SK-N-SH (cell line): ENCODE results near the gene GRIK1.

ENCODE experiments used
- EP300 ChIP-seq, 2 experiments: IDR thresholded peaks; 2 replicates each; pipeline versions ENCODE4 v1.4.0 to v1.6.1; 2012; ENCODE audit warnings: borderline replicate concordance in 1 of 2, low read depth in 1 of 2, low read length in 1 of 2
- JUND ChIP-seq: IDR thresholded peaks from 2 replicates; pipeline ENCODE4 v1.4.0; 2012
- MEF2A ChIP-seq: IDR thresholded peaks from 2 replicates; pipeline ENCODE4 v1.4.0; 2012; ENCODE audit warnings: low read depth, borderline replicate concordance
- NFIC ChIP-seq: IDR thresholded peaks from 2 replicates; pipeline ENCODE4 v1.4.0; 2012; ENCODE audit warnings: borderline replicate concordance
- NRF1 ChIP-seq: IDR thresholded peaks from 2 replicates; pipeline ENCODE4 v1.6.1; 2012; ENCODE audit warnings: low read depth, mild to moderate bottlenecking, low read length
- POLR2AphosphoS5 ChIP-seq: IDR thresholded peaks from 2 replicates; pipeline ENCODE4 v1.6.1; 2012; ENCODE audit warnings: low read depth, low read length
- RAD21 ChIP-seq: IDR thresholded peaks from 2 replicates; pipeline ENCODE4 v1.6.1; 2012; ENCODE audit warnings: mild to moderate bottlenecking, low read length
- SIN3A ChIP-seq: IDR thresholded peaks from 2 replicates; pipeline ENCODE4 v1.6.1; 2012; ENCODE audit warnings: low read depth, mild to moderate bottlenecking, low read length, moderate library complexity, borderline replicate concordance
- TAF1 ChIP-seq: IDR thresholded peaks from 2 replicates; pipeline ENCODE4 v1.6.1; 2012; ENCODE audit warnings: low read depth, mild to moderate bottlenecking, low read length, moderate library complexity, borderline replicate concordance
- TCF12 ChIP-seq: IDR thresholded peaks from 2 replicates; pipeline ENCODE4 v1.4.0; 2012
- TF ChIP-seq, protein P1 (sequence below): fragments of 200-600 bp; sonication (generic); IDR thresholded peaks from 2 replicates; pipeline ENCODE4 v1.6.1; 2017; ENCODE audit warnings: antibody characterized with exemption, mild to moderate bottlenecking, moderate library complexity
- TF ChIP-seq, protein P2 (sequence below): IDR thresholded peaks from 2 replicates; pipeline ENCODE4 v1.4.0; 2012; ENCODE audit warnings: low read depth
- TF ChIP-seq, protein P3 (sequence below): IDR thresholded peaks from 2 replicates; pipeline ENCODE4; 2012
- TF ChIP-seq, protein P4 (sequence below): IDR thresholded peaks from 2 replicates; pipeline ENCODE4 v1.4.0; 2012; ENCODE audit warnings: low read depth, borderline replicate concordance

DNA sequence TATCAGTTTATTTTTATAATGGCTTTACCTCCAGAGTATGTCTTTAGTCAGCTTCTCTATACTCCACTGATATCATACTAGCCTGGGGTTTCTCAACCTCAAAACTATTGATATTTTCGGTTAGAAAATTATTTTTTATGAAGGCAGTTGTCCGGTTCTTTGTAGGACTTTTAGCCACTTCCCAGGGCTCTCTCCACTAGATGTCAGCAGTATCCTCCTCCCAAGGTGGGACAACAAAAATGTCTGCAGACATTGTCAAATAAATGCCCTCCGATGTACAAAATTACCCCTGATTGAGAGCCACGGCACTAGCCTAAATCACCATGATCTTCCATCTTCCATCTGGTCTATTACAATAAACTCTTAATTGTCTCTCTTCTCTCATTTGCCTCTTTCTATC is 4.1 kb upstream of the GRIK1 start:
- TF ChIP-seq SIN3A (no peak), NFIC (no peak), NRF1 (no peak), POLR2AphosphoS5 (no peak), JUND (no peak), TCF12 (no peak), TAF1 (no peak), RAD21 (peak; percentile 5; the same call in 1 of the 2 replicates), MEF2A (no peak), EP300 (IDR thresholded peaks at IDR 0.05; ENCODE audit: borderline replicate concordance in 1 of 2, low read depth in 1 of 2, low read length in 1 of 2) (no peak)
- TF ChIP-seq, protein P1, sequence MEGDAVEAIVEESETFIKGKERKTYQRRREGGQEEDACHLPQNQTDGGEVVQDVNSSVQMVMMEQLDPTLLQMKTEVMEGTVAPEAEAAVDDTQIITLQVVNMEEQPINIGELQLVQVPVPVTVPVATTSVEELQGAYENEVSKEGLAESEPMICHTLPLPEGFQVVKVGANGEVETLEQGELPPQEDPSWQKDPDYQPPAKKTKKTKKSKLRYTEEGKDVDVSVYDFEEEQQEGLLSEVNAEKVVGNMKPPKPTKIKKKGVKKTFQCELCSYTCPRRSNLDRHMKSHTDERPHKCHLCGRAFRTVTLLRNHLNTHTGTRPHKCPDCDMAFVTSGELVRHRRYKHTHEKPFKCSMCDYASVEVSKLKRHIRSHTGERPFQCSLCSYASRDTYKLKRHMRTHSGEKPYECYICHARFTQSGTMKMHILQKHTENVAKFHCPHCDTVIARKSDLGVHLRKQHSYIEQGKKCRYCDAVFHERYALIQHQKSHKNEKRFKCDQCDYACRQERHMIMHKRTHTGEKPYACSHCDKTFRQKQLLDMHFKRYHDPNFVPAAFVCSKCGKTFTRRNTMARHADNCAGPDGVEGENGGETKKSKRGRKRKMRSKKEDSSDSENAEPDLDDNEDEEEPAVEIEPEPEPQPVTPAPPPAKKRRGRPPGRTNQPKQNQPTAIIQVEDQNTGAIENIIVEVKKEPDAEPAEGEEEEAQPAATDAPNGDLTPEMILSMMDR = peak; percentile 31; the same call in 1 of the 2 replicates
- TF ChIP-seq, protein P2, sequence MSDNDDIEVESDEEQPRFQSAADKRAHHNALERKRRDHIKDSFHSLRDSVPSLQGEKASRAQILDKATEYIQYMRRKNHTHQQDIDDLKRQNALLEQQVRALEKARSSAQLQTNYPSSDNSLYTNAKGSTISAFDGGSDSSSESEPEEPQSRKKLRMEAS = no peak
- TF ChIP-seq, protein P3, sequence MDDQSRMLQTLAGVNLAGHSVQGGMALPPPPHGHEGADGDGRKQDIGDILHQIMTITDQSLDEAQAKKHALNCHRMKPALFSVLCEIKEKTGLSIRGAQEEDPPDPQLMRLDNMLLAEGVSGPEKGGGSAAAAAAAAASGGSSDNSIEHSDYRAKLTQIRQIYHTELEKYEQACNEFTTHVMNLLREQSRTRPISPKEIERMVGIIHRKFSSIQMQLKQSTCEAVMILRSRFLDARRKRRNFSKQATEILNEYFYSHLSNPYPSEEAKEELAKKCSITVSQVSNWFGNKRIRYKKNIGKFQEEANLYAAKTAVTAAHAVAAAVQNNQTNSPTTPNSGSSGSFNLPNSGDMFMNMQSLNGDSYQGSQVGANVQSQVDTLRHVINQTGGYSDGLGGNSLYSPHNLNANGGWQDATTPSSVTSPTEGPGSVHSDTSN = no peak
- TF ChIP-seq, protein P4, sequence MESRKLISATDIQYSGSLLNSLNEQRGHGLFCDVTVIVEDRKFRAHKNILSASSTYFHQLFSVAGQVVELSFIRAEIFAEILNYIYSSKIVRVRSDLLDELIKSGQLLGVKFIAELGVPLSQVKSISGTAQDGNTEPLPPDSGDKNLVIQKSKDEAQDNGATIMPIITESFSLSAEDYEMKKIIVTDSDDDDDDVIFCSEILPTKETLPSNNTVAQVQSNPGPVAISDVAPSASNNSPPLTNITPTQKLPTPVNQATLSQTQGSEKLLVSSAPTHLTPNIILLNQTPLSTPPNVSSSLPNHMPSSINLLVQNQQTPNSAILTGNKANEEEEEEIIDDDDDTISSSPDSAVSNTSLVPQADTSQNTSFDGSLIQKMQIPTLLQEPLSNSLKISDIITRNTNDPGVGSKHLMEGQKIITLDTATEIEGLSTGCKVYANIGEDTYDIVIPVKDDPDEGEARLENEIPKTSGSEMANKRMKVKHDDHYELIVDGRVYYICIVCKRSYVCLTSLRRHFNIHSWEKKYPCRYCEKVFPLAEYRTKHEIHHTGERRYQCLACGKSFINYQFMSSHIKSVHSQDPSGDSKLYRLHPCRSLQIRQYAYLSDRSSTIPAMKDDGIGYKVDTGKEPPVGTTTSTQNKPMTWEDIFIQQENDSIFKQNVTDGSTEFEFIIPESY = no peak
